GM18907 (cell line): ENCODE data around the gene TNFRSF8.

Source experiments
- ATAC-seq: cut with Tn5 transposase; IDR thresholded peaks from one replicate; pipeline ENCODE4 v1.9.1; 2021; ENCODE audit warnings: mild to moderate bottlenecking, moderate library complexity; ENCODE audit not compliant: unreplicated experiment

Gene TNFRSF8

DNA sequence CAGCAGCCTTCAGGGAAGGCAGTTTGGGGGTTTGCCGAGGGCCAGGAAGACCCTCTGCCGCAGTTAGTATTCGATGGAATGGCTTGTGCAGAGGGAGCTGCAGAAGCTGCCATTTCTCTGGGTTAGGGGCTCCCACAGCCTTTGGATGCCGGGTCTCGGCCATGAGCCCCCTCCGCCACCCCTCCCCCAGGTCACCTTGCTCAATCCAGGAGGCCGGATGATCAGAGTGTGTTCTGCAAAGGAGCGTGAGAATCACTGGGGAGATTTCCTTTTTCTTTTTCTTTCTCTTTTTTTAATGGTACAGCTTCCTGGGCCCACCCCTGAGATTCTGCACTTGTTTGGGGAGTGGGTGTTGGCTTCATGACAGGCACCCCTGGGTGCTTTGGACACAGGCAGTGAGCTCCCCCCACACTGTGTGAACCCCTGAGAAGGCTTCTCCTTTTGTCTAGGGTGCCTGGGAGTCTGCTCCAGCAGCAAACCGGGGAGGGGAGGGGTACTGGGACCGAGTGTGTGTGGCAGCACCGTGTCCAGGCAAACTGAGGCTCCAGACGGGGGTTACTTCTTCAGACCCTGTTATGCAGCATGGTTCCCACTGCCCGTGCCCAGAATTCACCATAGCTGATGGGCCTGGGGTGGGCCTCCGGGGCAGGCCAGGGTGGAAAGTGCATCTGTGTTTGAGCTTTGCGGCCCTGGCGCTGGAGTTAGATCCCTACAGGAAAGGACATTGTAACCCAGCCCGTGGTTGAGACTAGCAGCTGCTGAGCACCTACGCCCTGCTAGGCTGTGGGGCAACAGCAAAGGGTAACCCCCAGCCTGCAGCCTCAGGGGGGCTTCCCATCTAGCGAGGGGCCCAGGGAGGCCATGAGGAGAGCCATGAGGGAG lies 122.2 kb downstream of the TNFRSF8 start:
- ATAC-seq: no peak

- no peak for ATAC-seq
Observed at GRCh38 chr1:12185918-12186678, 123.0 kb downstream of the TNFRSF8 start.

DNA sequence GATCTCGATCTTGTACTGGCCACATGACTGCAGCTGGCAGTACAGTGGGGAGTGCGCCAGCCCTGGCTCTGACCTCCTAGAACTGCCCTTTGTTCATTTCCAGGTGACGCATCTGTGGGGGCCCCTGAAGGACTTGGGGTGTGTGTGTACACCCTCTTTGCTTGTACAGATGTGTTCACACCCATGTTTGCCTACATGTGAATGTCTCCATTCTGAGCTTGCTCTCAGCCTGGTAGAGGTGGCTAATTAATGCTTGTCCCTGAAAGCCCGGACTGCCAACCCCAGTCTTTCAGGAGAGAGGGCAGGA lies 123.5 kb downstream of the TNFRSF8 start:
- ATAC-seq: no peak

DNA sequence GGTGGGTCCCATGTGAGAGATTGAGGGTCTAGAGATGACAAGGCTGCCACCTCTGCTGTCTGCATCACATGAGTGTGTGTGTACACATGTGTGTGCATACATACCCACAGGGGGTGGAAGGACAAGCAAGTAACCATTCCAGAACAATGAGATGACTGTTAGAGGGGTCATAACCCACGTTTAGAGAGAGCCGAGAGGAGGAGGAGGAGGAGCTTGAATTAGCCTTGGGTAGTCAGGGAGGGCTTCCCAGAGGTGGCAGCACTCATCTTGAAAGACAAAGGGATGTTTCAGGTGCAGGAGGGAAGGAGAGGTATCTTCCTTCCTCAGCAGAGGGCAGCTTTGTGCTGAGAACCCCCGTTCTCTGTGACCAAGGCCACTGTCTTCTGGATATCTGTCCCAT lies 125.0 kb downstream of the TNFRSF8 start:
- no peak for ATAC-seq

DNA sequence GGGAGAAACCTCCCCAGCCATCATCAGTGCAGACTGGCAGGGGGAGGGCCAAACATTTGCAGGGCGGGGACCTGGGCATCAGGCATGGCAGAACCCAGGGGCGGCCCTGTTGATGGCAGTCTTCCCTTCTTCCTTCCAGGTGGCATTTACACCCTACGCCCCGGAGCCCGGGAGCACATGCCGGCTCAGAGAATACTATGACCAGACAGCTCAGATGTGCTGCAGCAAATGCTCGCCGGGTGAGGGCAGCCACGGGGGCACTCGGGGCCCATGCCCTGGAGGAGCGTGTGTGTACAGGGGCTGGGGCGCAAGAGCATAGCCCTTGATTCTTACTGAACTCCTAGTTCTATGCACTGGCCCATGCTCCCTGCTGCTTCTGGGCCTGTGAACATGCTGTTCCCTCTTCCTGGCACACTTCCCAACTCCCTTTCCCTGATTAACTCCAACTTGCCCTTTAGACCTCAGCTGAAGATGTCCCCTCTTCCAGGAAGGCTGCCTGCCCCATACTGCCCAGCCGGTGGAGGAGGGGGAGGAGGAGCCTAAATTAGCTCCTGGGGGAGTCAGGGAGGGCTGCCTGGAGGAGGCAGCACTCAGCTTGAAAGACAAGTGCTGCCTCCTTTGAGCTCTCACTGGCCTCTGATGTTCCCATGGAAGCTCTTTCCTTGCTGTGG lies 125.7 kb downstream of the TNFRSF8 start:
- ATAC-seq: no peak

DNA sequence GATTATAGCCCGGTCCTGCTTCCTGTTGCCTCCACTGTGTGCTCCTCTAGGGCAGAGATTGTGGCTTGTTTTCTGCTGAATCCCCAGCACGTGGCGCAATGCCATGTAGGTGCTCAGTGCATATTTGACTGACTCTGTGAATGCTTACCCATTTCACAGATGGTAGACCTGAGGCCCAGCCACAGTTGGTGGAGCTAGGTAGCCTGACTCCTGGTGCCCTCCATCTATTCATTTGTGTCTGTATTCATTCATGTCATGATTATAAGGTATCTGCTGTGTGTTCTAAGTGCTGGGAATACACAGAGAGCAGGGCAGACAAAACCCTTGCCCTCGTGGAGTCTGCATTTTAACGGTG lies 126.2 kb downstream of the TNFRSF8 start:
- ATAC-seq: no peak

DNA sequence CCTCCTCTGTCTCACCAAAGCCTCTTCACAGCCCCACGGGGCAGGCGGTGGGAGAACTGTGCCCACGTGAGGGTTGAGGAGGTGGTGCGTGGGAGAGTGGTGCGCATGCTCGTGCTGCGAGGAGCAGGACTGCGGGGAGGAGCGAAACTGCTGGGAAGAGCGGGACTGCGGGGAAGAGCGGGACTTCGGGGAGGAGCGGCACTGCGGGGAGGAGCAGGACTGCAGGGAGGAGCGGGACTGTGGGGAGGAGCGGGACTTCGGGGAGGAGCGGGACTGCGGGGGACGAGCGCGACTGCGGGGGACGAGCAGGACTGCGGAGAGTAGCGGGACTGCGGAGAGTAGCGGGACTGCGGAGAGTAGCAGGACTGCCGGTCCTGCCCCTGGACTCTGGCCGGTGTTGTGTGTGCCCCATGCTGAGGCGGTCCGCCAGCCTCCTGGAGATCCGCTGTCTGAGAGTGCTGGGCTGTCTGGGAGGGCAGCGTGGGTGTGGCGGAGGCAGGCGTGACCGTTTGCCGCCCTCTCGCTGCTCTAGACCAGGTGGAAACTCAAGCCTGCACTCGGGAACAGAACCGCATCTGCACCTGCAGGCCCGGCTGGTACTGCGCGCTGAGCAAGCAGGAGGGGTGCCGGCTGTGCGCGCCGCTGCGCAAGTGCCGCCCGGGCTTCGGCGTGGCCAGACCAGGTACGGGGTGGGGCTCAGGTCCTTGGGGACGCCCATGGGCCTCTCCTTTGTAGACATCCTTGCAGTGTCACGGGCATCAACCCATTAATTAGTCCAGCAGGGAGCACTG lies 128.3 kb downstream of the TNFRSF8 start:
- no peak for ATAC-seq
